ENCODE results near the gene MAP3K3. TPM values are rescaled to one million over a fixed set of nuclear protein-coding genes. Genes with fewer than 3 reads are reported as not detected.

The MAP3K3 gene
- total RNA-seq, 1 experiment from 2014 or later = 14.5 TPM

DNA sequence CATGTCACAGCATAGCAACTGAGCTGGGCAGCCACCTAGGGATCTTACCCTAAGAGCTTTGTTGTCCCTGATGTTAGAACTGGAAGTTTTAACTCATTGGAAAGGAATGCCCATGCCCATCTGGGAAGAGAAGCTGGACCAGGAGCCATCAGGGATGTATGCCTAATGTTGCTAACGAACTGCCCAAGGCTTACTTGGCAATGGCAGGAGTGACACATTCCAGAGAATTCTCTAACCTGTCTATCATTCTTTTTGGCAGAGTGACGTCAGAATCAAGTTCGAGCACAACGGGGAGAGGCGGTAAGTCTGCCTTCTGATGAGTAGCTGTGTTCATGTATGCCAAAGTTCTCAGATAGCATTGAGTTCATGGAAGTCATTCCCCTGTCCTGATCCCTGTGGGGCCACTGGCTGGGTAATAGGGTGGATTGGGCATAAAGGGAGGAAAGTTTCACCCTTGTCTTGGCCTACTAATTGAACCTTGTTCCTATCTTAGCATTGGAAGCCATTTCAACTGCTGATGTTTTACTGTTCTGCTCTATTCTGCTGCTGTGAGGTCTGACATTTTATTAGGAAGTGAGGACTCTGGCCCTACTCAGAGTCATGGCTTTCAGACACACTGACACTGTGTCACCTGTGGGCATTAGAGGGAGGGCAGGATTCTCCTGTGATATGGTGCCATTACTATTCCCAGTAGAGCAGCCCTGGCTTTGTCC is 23.7 kb downstream of the MAP3K3 start:
- DNase-seq (ENCODE audit: low read depth) = no peak
- in situ Hi-C loops (cut with HindIII; ENCODE audit: low pct_unique_long_range_greater_than_20kb, low sequenced_read_pairs) = no loop called here

DNA sequence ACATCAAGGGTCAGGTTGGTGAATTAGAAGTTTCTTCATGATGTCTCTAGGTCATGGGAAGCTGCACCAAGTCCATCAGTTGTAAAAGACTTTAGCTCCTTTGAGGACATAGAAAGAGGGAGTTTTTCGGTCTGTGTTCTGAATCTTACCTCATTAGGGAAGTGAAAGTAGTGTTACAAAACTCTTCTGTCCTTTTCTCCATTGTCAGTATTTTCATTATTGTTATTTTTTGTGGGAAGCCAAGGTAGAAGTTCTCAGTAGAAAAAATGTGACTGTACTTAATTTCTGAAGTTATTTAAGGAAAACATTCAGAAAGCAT is 24.2 kb downstream of the MAP3K3 start:
- no peak for DNase-seq (ENCODE audit: low read depth)
- in situ Hi-C loops (cut with HindIII; ENCODE audit: low pct_unique_long_range_greater_than_20kb, low sequenced_read_pairs) = no loop called here

DNA sequence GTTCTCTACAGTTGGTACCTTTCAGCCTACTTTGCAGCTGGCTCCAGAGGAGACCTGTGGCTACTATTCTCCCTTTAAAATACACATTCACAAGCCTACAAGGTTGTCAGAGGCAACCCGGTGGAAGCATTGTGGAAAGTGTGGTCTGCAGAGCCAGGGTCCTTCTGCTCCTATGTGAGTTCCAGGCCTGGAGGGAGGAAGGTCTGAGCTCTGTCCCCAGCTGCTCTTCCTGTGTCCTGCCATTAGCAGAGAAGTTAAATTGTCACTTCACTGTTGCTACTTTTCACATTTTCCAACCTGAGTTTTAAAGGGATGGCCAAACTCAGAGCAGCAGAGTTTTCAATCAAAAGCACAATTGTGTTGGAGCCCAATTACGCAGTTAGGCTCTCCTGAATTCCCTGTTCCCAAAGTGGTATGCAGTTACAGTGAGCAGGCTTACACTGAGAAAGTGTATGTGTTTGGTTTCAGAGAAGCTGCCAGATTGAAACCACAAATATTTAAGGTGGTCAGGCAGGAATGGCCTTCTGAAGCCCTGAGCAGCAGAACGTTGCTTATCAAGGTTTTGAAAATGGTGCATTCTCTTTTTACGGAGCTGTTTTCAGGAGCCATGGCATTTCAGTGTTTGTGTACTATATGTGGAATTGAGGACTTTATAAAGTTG is 25.0 kb downstream of the MAP3K3 start:
- no peak for DNase-seq (ENCODE audit: low read depth)
- in situ Hi-C loops (cut with HindIII; ENCODE audit: low pct_unique_long_range_greater_than_20kb, low sequenced_read_pairs) = no loop called here

DNA sequence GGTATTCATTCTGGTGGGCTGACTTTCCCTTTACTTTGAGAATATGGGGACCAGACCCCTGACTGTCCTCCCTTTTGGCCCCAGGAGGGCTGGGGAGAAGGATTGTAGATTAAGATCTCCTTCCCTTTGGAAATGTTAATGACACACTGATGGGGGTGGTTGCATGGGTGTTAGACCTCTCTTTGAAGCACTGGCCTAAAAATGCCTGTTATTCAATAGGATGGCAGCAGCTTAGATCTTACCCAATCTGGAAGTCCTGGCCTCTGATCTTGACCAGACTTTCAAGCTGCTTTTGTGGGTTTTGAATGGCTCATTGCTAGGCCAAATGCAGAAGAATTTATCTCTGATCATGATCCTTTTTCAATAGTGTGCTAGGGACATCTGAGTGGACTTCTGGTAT is 25.7 kb downstream of the MAP3K3 start:
- in situ Hi-C loops (cut with HindIII; ENCODE audit: low pct_unique_long_range_greater_than_20kb, low sequenced_read_pairs) = no loop called here
- DNase-seq (ENCODE audit: low read depth) = no peak

DNA sequence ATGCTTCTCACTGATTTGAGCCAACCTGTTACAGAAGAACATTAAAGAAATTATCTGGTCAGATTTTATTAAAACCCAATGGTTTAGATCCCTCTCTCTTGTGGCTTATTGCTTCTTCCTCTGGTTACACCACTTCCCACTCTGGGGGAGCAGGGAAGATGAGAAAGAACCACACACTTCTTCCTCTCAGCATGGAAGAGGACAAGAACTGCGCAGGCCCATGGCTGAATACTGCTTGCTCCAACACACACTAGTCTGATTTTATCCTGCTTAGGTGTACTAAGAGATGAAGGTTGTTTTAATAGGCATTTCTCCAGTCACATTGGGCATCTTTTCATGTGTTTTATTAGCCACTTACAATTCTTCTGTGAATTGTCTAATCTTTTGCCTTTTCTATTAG is 27.6 kb downstream of the MAP3K3 start:
- in situ Hi-C loops (cut with HindIII; ENCODE audit: low pct_unique_long_range_greater_than_20kb, low sequenced_read_pairs) = no loop called here
- no peak for DNase-seq (ENCODE audit: low read depth)

DNA sequence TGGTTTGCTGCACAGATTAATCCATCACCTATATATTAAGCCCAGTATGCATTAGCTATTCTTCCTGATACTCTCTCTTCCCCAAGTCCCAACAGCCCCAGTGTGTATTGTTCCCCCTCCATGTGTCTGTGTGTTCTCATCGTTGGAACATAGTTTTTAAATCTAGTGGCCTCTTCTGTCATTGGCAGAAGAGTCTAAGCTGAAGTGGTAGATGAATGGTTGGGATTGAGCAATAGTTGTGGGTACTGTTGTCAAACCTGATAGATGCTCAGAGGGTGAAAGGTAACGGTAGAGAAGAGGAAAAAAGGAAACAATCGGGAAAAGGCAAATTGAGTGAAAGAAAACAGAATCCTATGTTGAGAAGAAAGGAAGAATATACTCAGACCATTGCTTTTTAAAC is 29.9 kb downstream of the MAP3K3 start:
- no peak for DNase-seq (ENCODE audit: low read depth)
- in situ Hi-C loops (cut with HindIII; ENCODE audit: low pct_unique_long_range_greater_than_20kb, low sequenced_read_pairs) = no loop called here

DNA sequence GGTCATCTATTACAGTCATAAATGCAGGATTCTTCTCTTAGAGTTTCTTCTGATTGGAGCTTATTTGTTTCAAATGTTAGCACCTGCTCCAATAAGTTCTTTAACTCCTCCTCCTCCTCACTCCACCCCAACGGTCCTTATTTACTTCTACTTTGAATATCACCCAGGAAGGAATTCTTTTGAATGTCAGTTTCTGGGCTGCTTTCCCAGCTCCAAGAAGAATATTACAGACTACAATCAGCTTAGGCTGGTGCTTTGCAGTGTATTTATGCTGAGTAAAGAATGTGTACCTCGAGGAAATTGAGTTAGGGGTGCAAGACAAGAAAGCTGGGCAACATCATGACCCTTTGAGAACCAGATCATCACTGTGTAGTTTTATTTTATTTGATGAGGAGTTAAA is 30.8 kb downstream of the MAP3K3 start:
- in situ Hi-C loops (cut with HindIII; ENCODE audit: low pct_unique_long_range_greater_than_20kb, low sequenced_read_pairs) = no loop called here
- DNase-seq (ENCODE audit: low read depth) = no peak

DNA sequence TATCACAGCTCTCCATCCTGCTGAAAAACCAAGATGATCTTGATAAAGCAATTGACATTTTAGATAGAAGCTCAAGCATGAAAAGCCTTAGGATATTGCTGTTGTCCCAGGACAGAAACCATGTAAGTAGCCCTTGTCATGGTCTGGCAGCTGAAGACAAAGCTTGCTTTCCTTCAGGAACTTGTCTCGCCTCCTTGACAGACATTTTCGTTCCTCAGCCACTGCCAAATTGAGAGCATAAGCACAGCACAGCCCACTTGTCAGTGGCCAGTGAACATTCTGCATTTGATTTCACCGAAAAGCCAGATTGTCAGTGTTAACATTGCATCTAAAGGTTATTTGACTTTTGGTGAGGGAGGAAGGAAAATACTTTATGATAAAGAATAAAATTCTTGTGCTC is 35.6 kb downstream of the MAP3K3 start:
- in situ Hi-C loops (cut with HindIII; ENCODE audit: low pct_unique_long_range_greater_than_20kb, low sequenced_read_pairs) = no loop called here
- no peak for DNase-seq (ENCODE audit: low read depth)

DNA sequence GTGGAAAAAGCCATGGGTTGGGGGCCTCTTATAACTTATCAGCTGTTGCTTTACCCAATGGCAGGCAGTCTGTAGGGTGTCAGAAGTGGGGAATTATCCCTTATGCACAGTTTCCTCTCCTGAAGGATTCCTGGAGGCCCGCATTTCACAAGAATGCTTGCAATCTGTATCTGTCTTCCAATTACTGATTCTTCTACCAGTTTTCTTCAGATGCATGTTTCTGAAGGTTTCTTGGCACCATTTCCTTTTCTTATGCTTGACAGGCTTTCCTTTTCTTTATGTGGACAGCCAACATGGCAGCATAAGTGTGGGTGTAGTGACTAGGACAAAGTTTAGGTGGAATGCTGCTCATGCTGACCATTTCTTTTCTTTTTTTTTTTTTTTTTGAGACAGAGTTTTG is 36.1 kb downstream of the MAP3K3 start:
- no peak for DNase-seq (ENCODE audit: low read depth)
- in situ Hi-C loops (cut with HindIII; ENCODE audit: low pct_unique_long_range_greater_than_20kb, low sequenced_read_pairs) = no loop called here

DNA sequence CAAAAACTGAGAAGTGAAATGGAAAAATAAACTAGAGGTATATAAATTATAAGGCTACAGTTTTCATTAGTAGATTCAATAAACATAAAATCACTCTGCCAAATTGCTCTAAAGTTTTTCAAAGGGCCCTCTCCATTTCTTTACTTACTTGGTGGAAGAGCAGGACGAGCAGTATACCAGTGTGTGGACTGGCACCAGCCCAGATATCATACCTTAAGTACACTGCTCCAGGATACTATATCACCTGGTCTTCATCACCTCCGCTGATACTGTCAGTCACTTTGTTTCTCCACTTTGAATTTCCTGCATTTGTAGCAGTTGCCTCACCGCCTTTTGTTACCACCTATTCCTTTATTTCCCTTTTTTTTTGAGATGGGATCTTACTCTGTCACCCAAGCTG is 37.6 kb downstream of the MAP3K3 start:
- in situ Hi-C loops (cut with HindIII; ENCODE audit: low pct_unique_long_range_greater_than_20kb, low sequenced_read_pairs) = no loop called here
- DNase-seq (ENCODE audit: low read depth) = no peak

DNA sequence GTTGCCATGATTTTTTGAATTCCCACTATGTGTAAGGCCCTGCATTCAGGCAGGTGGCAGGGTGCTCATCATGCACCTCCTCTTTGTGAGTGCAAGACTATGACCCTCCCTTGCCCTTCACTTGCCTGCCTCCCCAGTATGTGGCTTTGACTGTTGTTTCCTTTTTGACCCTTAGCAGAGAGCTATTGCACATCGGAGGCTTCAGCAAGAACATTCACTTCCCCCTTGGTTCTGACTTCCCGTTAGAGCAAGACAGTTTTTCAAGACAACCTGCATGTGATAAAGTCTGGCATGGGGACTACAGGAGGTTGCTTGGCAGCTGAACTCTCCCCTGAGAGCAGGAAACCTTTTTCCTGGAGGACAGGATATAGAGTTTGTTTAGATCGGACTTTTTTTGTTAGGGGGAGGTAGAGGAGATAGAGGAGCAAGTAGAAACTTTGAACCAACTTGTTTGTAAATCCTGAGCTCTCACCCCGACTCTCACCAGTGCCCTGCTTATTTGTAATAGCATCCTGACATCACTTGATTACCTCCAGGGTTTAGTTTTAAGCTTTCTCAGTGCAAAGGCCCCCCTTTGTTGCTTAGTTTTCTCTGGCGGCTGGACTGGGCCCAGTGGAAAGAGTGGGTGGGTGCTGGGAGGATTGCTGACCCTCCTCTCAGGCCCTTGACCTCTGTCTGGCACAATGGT is 43.5 kb downstream of the MAP3K3 start:
- in situ Hi-C loops (cut with HindIII; ENCODE audit: low pct_unique_long_range_greater_than_20kb, low sequenced_read_pairs) = no loop called here
- DNase-seq (ENCODE audit: low read depth) = no peak

DNA sequence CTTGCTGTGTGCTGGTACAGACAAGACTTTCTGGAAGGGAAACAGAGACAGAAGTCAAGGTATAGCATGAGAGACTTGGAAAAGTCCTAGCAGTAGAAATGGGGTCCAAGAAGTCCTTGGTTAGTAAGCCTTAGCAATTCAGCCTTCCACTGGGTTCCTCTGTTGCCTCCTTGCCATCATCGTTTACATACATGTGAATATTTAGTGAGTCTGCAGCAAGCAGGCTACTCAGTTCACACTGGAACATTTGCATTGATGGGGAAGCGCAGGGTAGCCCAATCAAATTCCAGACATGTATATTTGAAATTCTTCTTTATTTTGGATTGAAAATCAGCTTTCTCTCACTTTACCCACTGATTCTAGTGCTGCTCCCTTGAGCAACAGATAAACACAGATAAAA is 50.6 kb downstream of the MAP3K3 start:
- in situ Hi-C loops (cut with HindIII; ENCODE audit: low pct_unique_long_range_greater_than_20kb, low sequenced_read_pairs) = no loop called here
- DNase-seq (ENCODE audit: low read depth) = no peak

DNA sequence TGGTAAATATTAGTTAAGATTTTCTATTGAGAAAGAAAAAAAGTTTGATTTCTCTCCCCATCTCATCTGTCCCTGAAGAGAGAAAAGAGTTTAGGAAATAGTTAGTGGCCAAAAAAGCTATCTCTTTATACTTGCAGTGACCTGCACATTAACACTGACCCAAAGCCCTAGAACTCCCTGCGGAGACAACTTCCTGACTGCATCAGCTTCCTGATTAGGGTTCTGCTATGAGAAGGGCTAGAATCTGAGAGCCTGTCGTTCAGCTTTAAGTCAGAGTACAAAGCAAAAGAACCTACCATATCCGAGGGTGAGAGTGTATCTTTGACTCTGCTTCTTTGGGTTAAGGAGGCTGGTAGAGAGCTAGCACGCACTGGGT is 53.0 kb downstream of the MAP3K3 start:
- in situ Hi-C loops (cut with HindIII; ENCODE audit: low pct_unique_long_range_greater_than_20kb, low sequenced_read_pairs) = no loop called here
- no peak for DNase-seq (ENCODE audit: low read depth)

DNA sequence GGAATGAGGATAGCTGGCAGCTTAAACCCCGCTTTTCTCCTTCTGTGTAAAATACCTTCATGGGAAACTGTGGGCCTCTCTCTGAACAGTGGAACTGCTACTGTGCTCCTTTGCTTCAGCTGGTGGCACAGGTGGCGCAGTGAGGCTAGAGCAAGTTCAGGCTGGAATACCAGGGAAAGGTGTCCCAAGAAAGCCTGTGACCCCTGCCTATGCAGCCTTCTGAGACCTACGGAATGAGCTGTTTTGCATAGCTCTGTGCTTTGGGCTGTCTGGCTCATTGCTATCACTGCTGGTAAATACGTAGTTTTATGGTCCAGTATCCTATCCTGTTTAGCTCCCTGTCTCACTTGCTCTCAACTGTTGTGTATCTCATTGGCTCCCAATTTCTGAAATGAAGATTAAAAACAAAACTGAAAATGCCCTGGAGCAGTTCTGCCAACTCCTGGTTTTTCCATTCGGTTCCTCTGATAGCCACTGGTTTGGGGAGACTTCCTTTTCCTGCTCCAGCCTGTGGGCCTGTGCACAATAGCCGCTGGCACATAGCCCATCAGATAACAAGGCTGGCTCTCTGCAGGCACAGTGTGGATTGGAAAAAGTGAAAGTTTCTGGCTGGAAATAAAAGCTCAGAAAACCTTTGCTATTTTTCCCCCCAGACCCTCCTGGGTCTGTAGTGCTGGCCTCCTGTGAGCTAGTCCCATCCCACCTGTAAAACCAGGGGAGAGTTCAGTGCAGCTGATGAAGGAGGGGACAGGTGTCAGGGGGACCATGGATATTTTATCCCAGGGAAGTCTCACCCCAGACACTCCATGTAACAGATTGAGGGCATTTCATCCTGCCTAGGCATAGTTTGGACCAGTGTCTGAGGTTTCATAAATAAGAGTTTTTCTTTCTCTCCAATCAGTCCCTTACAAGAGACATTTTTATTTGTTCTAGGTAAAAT is 53.7 kb downstream of the MAP3K3 start:
- in situ Hi-C loops (cut with HindIII; ENCODE audit: low pct_unique_long_range_greater_than_20kb, low sequenced_read_pairs) = no loop called here

DNA sequence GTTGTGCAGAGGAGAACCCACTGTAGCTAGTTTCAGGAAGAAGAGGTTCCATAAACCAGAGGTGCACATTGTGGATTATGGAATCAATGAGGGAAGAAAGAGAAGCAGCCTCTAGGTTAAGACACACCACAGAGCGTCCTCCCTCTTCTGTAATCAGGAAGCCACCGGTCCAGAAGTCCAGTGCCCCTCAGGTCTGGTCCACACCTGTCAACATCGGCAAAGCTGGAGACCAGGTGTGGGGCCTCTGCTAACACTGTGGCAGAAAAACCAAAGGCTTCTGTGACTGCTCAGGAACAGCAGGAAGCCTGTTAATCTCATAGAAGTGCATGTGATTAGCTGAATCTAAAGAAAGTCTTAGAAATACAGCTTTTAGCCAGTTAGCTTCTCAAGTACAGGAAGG is 54.4 kb downstream of the MAP3K3 start:
- no peak for DNase-seq (ENCODE audit: low read depth)
- in situ Hi-C loops (cut with HindIII; ENCODE audit: low pct_unique_long_range_greater_than_20kb, low sequenced_read_pairs) = no loop called here

More for the DNA sequence above, 53.7 kb downstream of the MAP3K3 start:
- DNase-seq (ENCODE audit: low read depth) = peak; percentile 57

DNA sequence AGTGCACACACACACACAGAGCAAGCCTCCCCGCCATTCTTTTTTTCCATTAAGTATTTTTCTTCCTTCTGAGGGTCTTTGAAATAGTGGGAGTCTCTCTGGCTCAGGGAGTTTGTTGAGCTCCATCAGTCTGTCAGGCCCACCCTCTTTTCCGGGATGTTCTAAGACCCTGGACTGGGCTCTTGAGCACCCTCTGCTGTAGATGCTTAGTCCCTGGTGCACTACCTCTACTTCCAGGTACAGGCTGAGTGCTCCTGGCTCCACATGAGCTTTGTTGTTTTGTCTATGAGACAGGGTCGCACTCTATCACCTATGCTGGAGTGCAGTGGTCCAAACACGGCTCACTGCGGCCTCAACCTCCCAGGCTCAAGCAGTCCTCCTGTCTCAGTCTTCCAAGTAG is 57.0 kb downstream of the MAP3K3 start:
- DNase-seq (ENCODE audit: low read depth) = no peak
- in situ Hi-C loops (cut with HindIII; ENCODE audit: low pct_unique_long_range_greater_than_20kb, low sequenced_read_pairs) = no loop called here

DNA sequence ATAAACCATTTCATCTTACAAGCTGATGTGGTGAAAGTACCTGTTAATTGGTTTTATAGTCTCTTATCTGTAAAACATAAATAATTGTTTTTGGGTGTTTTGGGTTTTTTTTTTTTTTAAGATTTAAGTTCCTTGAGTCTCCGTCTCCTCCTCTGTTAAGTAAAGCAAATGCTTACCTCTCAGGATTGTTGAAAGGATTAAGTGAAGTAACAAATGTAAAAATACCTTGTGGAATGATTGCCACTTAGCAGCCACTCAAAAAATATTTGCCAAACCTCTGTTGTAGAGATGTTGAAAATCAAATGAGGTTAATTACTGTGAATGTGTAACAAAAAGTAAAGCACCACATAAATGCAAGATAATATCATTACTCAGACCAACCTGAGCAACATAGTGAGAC is 58.5 kb downstream of the MAP3K3 start:
- in situ Hi-C loops (cut with HindIII; ENCODE audit: low pct_unique_long_range_greater_than_20kb, low sequenced_read_pairs) = no loop called here
- no peak for DNase-seq (ENCODE audit: low read depth)

DNA sequence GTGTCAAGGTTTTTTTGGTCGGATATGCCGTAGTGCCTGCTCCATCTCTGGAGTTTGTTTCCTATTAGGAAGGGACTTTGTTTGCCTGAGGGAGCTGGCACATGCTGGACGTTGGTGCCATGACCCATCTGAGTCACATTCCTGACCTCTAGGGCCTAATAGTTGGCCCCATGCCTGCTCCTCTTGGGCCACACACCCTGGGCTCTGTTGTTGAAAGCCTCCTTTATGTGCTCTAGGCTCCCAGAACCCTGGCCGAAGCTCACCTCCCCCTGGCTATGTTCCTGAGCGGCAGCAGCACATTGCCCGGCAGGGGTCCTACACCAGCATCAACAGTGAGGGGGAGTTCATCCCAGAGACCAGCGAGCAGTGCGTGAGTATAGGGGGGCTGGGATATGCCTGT is 59.3 kb downstream of the MAP3K3 start:
- in situ Hi-C loops (cut with HindIII; ENCODE audit: low pct_unique_long_range_greater_than_20kb, low sequenced_read_pairs) = no loop called here
- DNase-seq (ENCODE audit: low read depth) = no peak

DNA sequence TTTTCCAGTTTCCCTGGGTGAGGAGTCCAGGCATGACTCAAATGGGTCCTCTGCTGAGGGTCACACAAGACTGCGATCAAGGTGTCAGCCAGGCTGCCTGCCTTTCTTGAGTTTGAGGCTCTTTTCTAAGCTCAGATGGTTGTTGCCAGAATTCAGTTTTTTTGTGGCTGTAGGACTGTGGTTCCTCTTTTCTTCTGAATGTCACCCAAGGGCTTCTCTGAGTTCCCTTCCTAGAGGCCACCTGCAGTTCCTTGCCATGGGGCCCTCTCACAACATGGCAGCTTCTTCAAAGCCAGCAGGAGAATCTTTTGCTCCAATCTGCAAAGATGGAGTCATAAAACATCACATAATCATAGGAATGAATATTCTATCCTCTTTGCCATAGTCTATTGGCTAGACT is 60.2 kb downstream of the MAP3K3 start:
- in situ Hi-C loops (cut with HindIII; ENCODE audit: low pct_unique_long_range_greater_than_20kb, low sequenced_read_pairs) = no loop called here
- no peak for DNase-seq (ENCODE audit: low read depth)
